HEK293 (cell line): ENCODE measurements around the gene KLHDC3.

Experiments
- GLI2 ChIP-seq: fragments of 450-650 bp; formaldehyde crosslinking; IDR thresholded peaks from 2 replicates; pipeline ENCODE4; 2017; ENCODE audit warnings: missing biosample characterization, missing genetic modification characterization, low read depth, borderline replicate concordance
- HOXA7 ChIP-seq: sonication (generic); formaldehyde crosslinking; IDR thresholded peaks from 2 replicates; pipeline ENCODE4 v1.8.1; 2022; ENCODE audit warnings: missing genetic modification reagents, borderline replicate concordance
- HOXD13 ChIP-seq: sonication (generic); formaldehyde crosslinking; IDR thresholded peaks from 2 replicates; pipeline ENCODE4 v1.8.0; 2022; ENCODE audit warnings: missing genetic modification reagents, borderline replicate concordance
- IKZF3 ChIP-seq: fragments of 450-650 bp; IDR thresholded peaks from 2 replicates; pipeline ENCODE4 v1.5.0; 2018; ENCODE audit warnings: missing biosample characterization, mild to moderate bottlenecking, missing genetic modification characterization, moderate library complexity
- KLF7 ChIP-seq: fragments of 450-650 bp; formaldehyde crosslinking; IDR thresholded peaks from 2 replicates; pipeline ENCODE4 v1.5.1; 2016; ENCODE audit warnings: missing biosample characterization, missing genetic modification characterization, borderline replicate concordance
- MYNN ChIP-seq: fragments of 450-650 bp; formaldehyde crosslinking; IDR thresholded peaks from 2 replicates; pipeline ENCODE4 v1.5.1; 2016; ENCODE audit warnings: missing biosample characterization, missing genetic modification characterization, borderline replicate concordance
- SP2 ChIP-seq: fragments of 450-650 bp; formaldehyde crosslinking; IDR thresholded peaks from 2 replicates; pipeline ENCODE4 v1.5.1; 2016; ENCODE audit warnings: missing biosample characterization, missing genetic modification characterization
- ZIC2 ChIP-seq: fragments of 450-650 bp; formaldehyde crosslinking; IDR thresholded peaks from 2 replicates; pipeline ENCODE4 v1.5.1; 2016; ENCODE audit warnings: missing biosample characterization, missing genetic modification characterization
- ZNF174 ChIP-seq: fragments of 450-650 bp; formaldehyde crosslinking; IDR thresholded peaks from 2 replicates; pipeline ENCODE4 v1.5.0; 2017; ENCODE audit warnings: missing biosample characterization, mild to moderate bottlenecking, missing genetic modification characterization
- ZNF23 ChIP-seq: fragments of 450-650 bp; formaldehyde crosslinking; IDR thresholded peaks from 2 replicates; pipeline ENCODE4 v1.5.1; 2016; ENCODE audit warnings: missing biosample characterization, missing genetic modification characterization, borderline replicate concordance
- ZNF324 ChIP-seq: fragments of 450-650 bp; formaldehyde crosslinking; IDR thresholded peaks from 2 replicates; pipeline ENCODE4 v1.5.1; 2016; ENCODE audit warnings: missing biosample characterization, missing genetic modification characterization
- ZNF366 ChIP-seq: fragments of 450-650 bp; formaldehyde crosslinking; conservative IDR thresholded peaks from 2 replicates; pipeline ENCODE4 v1.5.1; 2016; ENCODE audit warnings: missing biosample characterization, missing genetic modification characterization
- ZNF621 ChIP-seq: fragments of 450-650 bp; formaldehyde crosslinking; IDR thresholded peaks from 2 replicates; pipeline ENCODE4 v1.5.1; 2017; ENCODE audit warnings: missing biosample characterization, missing genetic modification characterization
- ZNF626 ChIP-seq: fragments of 450-650 bp; sonication (Bioruptor Pico); formaldehyde crosslinking; IDR thresholded peaks from 2 replicates; pipeline ENCODE4 v1.5.1; 2018; ENCODE audit warnings: missing biosample characterization, missing genetic modification characterization, inconsistent platforms
- ZNF629 ChIP-seq: fragments of 450-650 bp; formaldehyde crosslinking; IDR thresholded peaks from 2 replicates; pipeline ENCODE4 v1.5.1; 2017; ENCODE audit warnings: missing biosample characterization, missing genetic modification characterization
- ZNF658 ChIP-seq: fragments of 450-650 bp; formaldehyde crosslinking; IDR thresholded peaks from 2 replicates; pipeline ENCODE4; 2016; ENCODE audit warnings: missing biosample characterization, missing genetic modification characterization
- ZNF777 ChIP-seq: fragments of 450-650 bp; formaldehyde crosslinking; IDR thresholded peaks from 2 replicates; pipeline ENCODE4 v1.5.1; 2017; ENCODE audit warnings: missing biosample characterization, missing genetic modification characterization, borderline replicate concordance
- ZNF791 ChIP-seq: fragments of 450-650 bp; formaldehyde crosslinking; IDR thresholded peaks from 2 replicates; pipeline ENCODE4 v1.5.1; 2016; ENCODE audit warnings: missing biosample characterization, missing genetic modification characterization
- ZNF843 ChIP-seq: fragments of 450-650 bp; formaldehyde crosslinking; IDR thresholded peaks from 2 replicates; pipeline ENCODE4 v1.5.1; 2016; ENCODE audit warnings: missing biosample characterization, missing genetic modification characterization
- TF ChIP-seq, protein P1 (sequence below): fragments of 450-650 bp; formaldehyde crosslinking; IDR thresholded peaks from 2 replicates; pipeline ENCODE4 v1.5.1; 2016; ENCODE audit warnings: missing biosample characterization, missing genetic modification characterization, borderline replicate concordance
- TF ChIP-seq, protein P2 (sequence below): fragments of 450-650 bp; IDR thresholded peaks from 2 replicates; pipeline ENCODE4 v1.5.1; 2018; ENCODE audit warnings: missing biosample characterization, missing genetic modification characterization
- TF ChIP-seq, protein P3 (sequence below): fragments of 450-650 bp; formaldehyde crosslinking; IDR thresholded peaks from 2 replicates; pipeline ENCODE4 v1.5.1; 2016; ENCODE audit warnings: missing biosample characterization, missing genetic modification characterization
- TF ChIP-seq, protein P4 (sequence below): fragments of 450-650 bp; formaldehyde crosslinking; IDR thresholded peaks from 2 replicates; pipeline ENCODE4 v1.5.0; 2017; ENCODE audit warnings: missing biosample characterization, missing genetic modification characterization, borderline replicate concordance
- TF ChIP-seq, protein P5 (sequence below): fragments of 450-650 bp; formaldehyde crosslinking; IDR thresholded peaks from 2 replicates; pipeline ENCODE4 v1.5.1; 2016; ENCODE audit warnings: missing biosample characterization, missing genetic modification characterization
- TF ChIP-seq, protein P6 (sequence below): fragments of 450-650 bp; formaldehyde crosslinking; IDR thresholded peaks from 2 replicates; pipeline ENCODE4 v1.5.1; 2016; ENCODE audit warnings: missing biosample characterization, missing genetic modification characterization
- TF ChIP-seq, protein P7 (sequence below): fragments of 450-650 bp; formaldehyde crosslinking; optimal IDR thresholded peaks from 2 replicates; pipeline ENCODE3; 2016; ENCODE audit warnings: missing biosample characterization, mild to moderate bottlenecking, missing genetic modification characterization

Gene KLHDC3

DNA sequence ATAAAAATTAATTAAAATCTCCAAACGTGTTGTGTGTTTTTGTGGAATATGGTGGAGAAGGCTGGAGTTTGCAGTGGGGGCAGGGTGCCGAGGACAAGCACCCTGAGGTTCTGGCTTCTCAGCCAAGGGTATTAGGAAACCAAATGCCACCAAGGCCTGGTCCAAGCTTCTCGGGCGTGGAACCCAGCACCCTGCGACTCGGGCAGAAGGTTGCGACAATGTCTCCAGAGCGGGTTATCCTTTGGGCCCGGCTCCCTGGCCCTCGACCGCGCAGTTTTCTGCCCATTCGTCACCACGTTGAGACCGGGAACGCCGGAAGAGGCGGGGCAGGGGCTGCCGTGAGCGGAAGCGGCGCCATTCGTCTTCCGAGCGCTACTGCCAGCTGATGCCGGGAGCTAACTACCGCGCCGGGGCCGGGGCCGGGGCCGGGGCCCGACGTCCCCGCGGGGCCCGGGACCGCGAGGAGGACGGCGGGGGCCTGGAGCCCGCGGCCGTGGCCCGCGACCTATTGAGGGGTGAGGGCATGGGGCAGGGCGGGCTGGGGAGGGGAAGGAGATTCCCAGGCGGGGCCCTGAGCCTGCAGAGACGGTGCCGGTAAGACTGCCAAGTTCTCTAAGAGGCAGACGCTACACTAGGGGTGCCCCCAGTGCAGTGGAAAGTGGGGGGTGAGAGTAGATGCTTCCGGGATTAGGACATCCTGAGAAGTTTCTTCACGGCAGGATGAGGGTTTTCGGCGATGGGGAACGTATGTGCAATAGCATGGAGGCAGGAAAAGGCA, 7.4 kb downstream of the KLHDC3 start, which contains the start of gene RRP36 (continued):
- TF ChIP-seq MYNN (tag by site-specific recombination) (no peak), HOXD13 (no peak), ZNF23 (tag by site-specific recombination) (no peak), ZNF174 (tag by site-specific recombination) (no peak), ZIC2 (tag by site-specific recombination) (no peak), IKZF3 (tag by site-specific recombination) (no peak), HOXA7 (CRISPR knock-in tag) (no peak), ZNF777 (no peak), ZNF658 (tag by site-specific recombination) (no peak), ZNF621 (tag by site-specific recombination) (no peak), ZNF791 (tag by site-specific recombination) (no peak), ZNF843 (tag by site-specific recombination) (no peak; the same call in 1 of the 2 replicates), ZNF324 (tag by site-specific recombination) (no peak), ZNF366 (tag by site-specific recombination) (no peak), ZNF626 (tag by site-specific recombination) (no peak), SP2 (tag by site-specific recombination) (peak; percentile 72), ZNF629 (tag by site-specific recombination) (peak; percentile 77), KLF7 (tag by site-specific recombination) (no peak), GLI2 (tag by site-specific recombination) (no peak)
- TF ChIP-seq, protein P1, sequence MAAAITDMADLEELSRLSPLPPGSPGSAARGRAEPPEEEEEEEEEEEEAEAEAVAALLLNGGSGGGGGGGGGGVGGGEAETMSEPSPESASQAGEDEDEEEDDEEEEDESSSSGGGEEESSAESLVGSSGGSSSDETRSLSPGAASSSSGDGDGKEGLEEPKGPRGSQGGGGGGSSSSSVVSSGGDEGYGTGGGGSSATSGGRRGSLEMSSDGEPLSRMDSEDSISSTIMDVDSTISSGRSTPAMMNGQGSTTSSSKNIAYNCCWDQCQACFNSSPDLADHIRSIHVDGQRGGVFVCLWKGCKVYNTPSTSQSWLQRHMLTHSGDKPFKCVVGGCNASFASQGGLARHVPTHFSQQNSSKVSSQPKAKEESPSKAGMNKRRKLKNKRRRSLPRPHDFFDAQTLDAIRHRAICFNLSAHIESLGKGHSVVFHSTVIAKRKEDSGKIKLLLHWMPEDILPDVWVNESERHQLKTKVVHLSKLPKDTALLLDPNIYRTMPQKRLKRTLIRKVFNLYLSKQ, result no peak
- TF ChIP-seq, protein P2, sequence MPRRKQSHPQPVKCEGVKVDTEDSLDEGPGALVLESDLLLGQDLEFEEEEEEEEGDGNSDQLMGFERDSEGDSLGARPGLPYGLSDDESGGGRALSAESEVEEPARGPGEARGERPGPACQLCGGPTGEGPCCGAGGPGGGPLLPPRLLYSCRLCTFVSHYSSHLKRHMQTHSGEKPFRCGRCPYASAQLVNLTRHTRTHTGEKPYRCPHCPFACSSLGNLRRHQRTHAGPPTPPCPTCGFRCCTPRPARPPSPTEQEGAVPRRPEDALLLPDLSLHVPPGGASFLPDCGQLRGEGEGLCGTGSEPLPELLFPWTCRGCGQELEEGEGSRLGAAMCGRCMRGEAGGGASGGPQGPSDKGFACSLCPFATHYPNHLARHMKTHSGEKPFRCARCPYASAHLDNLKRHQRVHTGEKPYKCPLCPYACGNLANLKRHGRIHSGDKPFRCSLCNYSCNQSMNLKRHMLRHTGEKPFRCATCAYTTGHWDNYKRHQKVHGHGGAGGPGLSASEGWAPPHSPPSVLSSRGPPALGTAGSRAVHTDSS (tag by site-specific recombination), result no peak
- TF ChIP-seq, protein P3, sequence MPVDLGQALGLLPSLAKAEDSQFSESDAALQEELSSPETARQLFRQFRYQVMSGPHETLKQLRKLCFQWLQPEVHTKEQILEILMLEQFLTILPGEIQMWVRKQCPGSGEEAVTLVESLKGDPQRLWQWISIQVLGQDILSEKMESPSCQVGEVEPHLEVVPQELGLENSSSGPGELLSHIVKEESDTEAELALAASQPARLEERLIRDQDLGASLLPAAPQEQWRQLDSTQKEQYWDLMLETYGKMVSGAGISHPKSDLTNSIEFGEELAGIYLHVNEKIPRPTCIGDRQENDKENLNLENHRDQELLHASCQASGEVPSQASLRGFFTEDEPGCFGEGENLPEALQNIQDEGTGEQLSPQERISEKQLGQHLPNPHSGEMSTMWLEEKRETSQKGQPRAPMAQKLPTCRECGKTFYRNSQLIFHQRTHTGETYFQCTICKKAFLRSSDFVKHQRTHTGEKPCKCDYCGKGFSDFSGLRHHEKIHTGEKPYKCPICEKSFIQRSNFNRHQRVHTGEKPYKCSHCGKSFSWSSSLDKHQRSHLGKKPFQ, result no peak
- TF ChIP-seq, protein P4, sequence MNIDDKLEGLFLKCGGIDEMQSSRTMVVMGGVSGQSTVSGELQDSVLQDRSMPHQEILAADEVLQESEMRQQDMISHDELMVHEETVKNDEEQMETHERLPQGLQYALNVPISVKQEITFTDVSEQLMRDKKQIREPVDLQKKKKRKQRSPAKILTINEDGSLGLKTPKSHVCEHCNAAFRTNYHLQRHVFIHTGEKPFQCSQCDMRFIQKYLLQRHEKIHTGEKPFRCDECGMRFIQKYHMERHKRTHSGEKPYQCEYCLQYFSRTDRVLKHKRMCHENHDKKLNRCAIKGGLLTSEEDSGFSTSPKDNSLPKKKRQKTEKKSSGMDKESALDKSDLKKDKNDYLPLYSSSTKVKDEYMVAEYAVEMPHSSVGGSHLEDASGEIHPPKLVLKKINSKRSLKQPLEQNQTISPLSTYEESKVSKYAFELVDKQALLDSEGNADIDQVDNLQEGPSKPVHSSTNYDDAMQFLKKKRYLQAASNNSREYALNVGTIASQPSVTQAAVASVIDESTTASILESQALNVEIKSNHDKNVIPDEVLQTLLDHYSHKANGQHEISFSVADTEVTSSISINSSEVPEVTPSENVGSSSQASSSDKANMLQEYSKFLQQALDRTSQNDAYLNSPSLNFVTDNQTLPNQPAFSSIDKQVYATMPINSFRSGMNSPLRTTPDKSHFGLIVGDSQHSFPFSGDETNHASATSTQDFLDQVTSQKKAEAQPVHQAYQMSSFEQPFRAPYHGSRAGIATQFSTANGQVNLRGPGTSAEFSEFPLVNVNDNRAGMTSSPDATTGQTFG, result no peak
- TF ChIP-seq, protein P5, sequence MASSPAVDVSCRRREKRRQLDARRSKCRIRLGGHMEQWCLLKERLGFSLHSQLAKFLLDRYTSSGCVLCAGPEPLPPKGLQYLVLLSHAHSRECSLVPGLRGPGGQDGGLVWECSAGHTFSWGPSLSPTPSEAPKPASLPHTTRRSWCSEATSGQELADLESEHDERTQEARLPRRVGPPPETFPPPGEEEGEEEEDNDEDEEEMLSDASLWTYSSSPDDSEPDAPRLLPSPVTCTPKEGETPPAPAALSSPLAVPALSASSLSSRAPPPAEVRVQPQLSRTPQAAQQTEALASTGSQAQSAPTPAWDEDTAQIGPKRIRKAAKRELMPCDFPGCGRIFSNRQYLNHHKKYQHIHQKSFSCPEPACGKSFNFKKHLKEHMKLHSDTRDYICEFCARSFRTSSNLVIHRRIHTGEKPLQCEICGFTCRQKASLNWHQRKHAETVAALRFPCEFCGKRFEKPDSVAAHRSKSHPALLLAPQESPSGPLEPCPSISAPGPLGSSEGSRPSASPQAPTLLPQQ, result no peak; the same call in 1 of the 2 replicates
- TF ChIP-seq, protein P6, sequence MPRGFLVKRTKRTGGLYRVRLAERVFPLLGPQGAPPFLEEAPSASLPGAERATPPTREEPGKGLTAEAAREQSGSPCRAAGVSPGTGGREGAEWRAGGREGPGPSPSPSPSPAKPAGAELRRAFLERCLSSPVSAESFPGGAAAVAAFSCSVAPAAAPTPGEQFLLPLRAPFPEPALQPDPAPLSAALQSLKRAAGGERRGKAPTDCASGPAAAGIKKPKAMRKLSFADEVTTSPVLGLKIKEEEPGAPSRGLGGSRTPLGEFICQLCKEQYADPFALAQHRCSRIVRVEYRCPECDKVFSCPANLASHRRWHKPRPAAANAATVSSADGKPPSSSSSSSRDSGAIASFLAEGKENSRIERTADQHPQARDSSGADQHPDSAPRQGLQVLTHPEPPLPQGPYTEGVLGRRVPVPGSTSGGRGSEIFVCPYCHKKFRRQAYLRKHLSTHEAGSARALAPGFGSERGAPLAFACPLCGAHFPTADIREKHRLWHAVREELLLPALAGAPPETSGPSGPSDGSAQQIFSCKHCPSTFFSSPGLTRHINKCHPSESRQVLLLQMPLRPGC, result no peak
- TF ChIP-seq, protein P7, sequence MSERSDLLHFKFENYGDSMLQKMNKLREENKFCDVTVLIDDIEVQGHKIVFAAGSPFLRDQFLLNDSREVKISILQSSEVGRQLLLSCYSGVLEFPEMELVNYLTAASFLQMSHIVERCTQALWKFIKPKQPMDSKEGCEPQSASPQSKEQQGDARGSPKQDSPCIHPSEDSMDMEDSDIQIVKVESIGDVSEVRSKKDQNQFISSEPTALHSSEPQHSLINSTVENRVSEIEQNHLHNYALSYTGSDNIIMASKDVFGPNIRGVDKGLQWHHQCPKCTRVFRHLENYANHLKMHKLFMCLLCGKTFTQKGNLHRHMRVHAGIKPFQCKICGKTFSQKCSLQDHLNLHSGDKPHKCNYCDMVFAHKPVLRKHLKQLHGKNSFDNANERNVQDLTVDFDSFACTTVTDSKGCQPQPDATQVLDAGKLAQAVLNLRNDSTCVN (tag by site-specific recombination), result peak; percentile 52
